A172 (cell line): Measurements from ENCODE around the gene EXD2. TPM values are rescaled to one million over a fixed set of nuclear protein-coding genes. Genes with fewer than 3 reads are reported as not detected.
A peak's percentile ranks its signal among the peaks of the same experiment; 100 is the strongest.
"Not testable (repeated sequence)": the region's sequence is repeated elsewhere in the genome, so short reads cannot be mapped to it uniquely, and the experiment has no call there.

Source experiments
- DNase-seq: peaks from one replicate; pipeline ENCODE4 v3.0.0-alpha.2; 2015; ENCODE audit warnings: low spot score
- total RNA-seq: library from RNA; depleted of rRNA; stranded (reverse); fragments of >200 nt; shearing (Covaris generic); gene quantifications from 2 replicates; pipeline ENCODE4 v1.2.3, GENCODE V29; 2014; rRNA removed

The EXD2 gene, protein sequence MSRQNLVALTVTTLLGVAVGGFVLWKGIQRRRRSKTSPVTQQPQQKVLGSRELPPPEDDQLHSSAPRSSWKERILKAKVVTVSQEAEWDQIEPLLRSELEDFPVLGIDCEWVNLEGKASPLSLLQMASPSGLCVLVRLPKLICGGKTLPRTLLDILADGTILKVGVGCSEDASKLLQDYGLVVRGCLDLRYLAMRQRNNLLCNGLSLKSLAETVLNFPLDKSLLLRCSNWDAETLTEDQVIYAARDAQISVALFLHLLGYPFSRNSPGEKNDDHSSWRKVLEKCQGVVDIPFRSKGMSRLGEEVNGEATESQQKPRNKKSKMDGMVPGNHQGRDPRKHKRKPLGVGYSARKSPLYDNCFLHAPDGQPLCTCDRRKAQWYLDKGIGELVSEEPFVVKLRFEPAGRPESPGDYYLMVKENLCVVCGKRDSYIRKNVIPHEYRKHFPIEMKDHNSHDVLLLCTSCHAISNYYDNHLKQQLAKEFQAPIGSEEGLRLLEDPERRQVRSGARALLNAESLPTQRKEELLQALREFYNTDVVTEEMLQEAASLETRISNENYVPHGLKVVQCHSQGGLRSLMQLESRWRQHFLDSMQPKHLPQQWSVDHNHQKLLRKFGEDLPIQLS
- total RNA-seq = 10.7 and 11.0 TPM in 2 replicates

DNA sequence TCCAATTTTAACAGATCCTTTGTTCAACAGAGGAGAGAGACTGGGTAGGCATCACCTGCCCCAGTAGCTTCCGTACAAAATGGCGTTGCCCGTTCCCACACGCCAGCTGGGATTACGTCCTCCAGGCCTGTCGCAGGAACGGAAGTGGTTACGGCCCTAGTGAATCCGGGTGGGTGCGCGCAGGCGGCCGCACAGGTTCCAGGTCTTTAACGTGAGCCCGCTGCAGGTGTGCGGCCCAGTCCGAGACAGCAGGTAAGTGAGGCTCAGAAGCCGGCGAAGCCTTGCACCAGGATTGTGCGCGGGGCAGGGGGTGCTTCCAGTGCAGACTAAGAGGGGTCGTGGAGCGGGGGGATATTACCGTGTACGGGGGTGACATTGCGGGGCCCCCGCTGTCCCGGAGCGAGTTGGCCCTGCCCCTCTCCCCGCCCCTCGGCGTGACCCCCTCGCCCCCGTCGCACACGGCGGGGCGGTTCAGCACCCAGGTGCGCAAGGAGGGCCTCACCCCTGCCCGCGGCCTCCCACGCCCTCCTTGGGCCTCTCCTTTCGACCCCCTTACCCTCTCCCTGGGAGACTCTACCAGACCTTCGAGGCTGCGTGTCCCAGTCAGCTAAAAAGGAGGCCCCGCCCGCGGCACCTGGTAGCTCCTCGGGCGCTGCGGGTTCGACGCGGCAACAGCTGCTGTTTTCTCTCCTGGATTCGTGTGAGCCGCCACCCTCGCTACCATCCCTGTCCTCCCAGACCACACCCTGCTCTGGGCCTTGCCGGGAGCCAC is at the start of gene EXD2:
TSS of gene EXD2 (plus strand) at position 159 of the 772 bp plus-strand sequence. CDS start 17,973 bp downstream, outside the sequence.
- peak; percentile 76 for DNase-seq

DNA sequence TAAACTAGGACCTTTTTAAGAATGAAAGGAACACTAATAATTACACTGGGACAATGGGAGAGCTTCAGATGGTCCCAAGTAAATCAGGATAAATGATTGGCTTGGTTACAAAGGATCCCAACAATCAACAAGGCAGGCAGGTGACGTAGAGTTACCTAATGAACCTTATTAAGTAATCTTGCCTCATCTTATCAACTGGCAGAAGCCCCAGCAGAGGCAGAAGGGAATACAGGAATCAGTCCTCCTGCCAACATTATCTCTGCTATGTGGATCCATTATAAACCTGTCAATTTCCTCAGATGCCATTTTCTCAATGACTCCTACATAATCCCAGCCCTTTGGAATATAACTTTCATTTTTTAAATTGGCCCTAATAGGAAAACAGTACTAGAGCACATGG is 49.7 kb upstream of the EXD2 start:
- DNase-seq = no peak

DNA sequence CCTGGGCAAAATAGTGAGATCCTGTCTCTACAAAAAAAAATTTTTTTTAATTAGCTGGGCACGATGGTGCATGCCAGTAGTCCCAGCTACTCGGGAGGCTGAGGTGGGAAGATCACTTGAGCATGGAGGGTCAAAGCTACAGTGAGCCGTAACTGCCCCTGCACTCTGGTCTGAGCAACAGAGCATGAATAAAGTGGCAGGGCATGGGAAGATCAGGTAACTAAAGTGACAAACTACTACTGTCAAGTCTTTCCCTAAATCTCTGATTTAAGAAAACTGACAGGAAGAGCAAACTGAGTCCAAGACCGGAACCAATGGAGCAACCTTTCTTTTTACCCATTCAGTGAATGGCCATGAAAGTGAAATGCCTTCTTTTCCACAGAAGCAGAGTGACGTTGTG is 49.2 kb upstream of the EXD2 start:
- no peak for DNase-seq

DNA sequence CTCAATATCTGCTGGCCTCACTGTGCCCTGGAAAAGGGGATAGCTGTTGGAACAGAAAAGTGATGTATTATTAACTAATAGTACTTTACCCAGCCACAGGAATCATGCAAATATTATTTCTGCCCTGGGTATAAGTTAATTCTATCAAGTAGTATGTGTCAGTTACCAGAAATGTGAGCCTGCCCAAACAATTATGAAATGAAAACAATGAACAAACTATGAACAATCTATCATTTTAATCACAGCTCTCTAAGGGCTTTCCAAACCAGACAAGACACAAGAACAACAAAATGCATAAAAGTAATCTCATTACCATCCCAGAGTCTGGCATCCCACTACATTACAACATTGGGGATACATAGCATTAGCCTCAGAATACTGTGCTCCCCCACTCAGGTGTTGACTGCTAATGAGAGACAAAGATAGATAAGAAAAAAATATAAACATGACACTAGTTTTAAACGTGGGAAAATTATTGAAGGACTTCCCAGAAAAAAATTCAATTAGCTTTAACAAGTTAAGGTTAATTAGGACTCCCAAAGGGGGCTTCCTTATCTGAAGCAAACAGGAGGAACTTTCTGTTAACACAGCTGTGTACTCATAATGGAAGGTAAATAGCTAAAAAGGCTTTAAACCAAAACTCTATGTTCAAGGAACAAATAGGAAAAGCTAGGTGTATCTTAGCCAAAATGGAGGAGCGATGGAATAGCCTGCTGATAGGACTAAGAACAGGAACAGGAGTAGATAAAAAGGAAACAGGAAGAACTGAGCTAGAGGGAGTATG is 41.6 kb upstream of the EXD2 start:
- no peak for DNase-seq

DNA sequence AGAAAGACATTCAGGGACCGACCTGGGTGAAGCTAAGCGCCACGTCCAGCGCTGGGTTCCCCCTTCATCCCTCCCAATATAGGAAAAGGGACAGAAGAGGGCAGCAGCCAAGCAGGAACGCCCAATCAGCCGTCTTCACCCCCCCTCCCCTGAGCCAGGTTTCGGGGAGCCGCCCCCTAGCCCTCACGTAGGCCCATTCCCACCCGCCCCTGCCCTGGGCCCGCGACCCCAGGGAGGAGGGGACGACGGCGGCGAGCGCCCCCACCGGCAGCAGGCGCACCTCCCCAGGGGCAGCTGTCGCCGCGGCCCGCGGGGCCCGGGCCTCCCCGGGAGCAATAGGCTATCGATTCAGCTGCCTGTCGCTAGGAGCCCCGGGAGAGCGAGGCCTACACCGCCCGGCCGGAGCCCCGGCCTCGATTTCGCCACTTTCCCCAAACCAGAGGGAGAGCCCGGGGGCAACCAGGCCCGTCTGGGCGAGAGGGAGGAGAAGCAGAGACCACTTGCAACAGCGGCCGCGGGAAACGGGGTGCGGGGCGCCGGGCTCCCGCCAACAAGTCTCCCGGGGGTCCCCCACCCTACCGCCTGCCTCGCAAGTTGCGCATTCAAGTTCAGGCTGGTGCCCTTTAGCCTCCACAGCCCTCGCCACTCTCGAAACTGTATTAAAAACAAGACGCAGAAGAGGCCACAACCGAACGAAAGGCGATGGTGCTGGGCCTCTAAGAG is 39.7 kb upstream of the EXD2 start:
- peak; percentile 16 for DNase-seq

DNA sequence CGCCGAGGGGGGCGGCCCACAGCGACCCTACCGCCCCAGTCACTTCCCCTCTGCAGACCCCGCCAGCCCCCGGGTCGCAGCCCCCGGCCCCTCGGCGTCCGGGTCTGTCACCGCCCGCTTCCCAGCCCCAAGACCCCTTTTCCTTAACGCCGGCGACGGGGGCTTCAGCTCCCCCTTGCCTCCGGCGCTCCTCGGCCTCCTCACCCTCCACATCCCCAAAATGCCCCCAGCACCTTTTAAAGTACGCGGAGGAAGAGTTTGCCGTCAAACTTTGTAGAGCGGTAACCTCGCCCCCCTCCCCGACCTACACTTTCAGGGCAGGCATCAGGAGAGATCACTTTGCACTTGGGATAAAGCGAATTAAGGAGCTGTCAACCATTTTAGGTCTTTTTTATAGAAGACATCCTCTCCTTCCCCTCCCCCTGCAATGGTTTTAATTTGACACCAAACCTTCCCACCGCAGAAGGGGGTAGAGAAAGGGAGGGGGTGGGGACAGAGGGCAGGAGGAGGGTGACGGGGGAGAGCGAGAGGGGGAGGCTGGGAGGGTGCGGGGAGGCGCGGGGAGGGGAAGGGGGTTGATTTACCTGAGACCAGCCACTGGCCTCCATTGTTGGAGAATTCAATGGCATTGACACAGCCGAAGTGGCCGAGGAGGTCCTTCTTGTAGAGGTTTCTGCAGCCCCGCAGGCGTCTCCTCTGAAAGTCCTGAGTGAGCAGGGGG is 39.0 kb upstream of the EXD2 start:
- DNase-seq = no peak

DNA sequence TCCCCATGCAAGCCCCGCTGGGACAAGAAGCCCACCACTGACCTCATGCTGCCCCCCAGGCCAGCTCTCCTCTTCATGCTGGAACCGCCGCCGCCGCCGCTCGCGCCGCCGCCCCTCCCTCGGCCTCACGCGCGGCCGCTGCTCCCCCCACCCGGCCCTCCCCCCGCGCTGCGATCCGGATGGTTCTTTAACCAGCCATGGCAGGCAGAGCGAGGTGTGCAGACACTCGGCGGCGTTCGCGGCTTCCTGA is 38.5 kb upstream of the EXD2 start, which contains the start of gene DCAF5:
TSS of gene DCAF5 (minus strand) at position 218 of the 250 bp plus-strand sequence. CDS start at position 77, 141 bp downstream.
- peak; percentile 76 for DNase-seq

DNA sequence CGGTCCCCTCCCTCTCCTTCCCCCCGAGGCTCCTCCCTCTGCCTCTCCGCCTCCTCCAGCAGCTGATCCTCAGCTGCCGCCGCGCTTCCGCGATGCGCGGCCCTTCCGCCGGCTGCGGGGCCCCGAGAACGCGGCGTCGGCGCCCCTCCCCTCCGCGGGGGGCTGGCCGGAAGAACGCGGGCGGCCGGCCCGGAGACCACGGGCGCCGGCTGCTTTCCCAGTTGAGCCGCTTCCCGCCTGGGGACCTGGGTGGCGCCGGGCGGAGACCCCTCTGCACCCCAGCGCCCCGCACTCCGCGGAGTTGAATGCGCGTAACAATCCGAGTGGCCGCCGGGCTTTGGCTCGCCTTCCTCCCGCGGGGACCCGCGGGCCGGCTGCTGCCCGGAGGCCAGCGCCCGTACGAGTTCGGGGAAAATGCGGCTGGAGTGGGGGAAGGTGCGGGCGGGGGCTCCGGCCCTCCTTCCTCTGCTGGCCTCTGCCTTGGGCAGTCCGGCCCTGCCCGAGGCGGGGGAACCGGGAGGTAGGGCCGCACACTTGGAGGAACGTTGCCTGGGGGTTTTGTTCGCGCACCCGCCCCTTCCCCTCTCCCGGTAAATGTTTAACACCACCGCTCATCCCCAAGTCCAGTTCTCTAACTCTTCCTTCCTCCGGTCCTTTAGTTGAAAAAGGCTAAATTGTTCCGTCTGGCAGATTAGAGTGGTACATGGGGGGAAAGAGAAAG is 38.0 kb upstream of the EXD2 start:
- DNase-seq = no peak

DNA sequence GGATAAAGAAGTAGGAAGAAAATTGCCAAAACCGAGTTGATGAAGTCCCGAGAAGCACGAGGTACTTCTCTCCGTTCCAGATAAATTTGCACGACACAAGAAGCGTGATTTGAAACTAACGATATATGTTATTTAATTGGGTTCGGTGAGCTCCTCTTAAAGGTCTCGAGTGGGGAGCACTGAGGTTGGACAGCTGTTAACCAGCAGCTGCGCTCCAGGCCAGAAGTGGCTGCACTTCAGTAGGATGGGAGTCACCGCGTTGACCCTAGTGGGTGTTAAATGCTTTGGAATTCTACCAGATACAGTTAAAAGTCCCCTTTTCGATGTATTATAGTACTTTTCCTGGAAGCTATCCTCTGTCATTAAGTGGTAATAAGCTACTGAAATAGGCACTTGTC is 37.4 kb upstream of the EXD2 start:
- no peak for DNase-seq

DNA sequence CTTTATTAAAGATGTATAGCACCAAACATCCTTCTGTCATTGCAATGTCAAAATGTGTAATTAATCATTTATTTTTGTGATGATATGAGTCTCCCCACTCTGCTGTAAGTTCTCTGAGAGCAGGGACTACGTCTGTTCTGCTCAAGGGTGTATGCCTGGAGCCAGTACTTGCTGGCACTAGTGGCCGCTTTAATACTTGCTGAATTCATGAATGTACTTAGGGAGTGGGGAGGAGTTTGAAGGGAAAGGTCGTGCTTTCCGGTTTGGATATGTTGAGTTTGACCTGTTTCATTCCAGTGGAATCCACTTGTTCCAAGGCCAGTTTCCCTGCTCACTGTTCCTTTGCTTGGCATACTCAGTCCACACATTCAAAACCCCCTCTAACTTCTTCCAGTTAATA is 36.5 kb upstream of the EXD2 start:
- no peak for DNase-seq

DNA sequence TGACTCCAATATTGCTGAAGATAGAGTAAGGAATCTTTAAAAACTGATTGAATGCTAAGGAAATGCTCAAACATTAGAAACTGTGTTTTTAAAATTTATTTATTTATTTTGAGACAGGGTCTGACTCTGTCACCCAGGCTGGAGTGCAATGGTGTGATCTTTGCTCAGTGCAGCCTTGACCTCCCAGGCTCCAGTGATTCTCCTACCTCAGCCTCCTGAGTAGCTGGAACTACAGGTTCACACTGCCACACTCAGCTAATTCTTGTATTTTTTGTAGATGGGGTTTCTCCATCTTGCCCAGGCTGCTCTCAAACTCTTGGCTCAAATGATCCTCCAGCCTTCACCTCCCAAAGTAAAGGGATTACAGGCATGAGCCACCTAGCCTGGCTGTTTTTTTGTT is 35.1 kb upstream of the EXD2 start:
- no peak for DNase-seq

DNA sequence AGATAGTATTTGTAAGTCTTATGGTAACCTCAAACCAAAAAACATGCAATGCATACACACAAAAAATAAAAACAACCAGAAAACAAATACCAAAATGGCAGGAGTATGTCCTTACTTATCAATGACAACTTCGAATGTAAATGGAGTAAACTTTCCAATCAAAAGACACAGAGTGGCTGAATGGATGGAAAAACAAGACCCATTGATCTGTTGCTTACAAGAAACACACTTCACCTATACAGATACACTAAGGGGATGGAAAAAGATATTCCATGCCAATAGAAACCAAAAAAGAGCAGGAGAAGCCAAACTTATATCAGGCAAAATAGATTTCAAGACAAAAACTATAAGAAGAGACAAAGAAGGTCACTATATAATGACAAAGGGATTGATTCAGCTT is 29.7 kb upstream of the EXD2 start:
- DNase-seq = no peak

DNA sequence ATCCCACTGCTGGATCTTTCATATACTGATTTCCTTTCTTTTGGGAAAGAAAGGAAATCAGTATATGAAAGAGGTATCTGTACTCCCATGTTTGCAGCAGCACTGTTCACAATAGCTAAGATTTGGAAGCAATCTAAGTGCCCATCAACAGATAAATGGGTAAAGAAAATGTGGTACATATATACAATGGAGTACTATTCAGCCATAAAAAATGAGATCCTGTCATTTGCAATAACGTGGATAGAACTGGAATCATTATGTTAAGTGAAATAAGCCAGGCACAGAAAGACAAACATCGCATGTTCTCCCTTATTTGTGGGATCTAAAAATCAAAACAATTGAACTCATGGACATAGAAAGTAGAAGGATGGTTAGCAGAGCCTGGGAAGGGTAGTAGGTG is 25.5 kb upstream of the EXD2 start:
- DNase-seq = not testable (repeated sequence)

DNA sequence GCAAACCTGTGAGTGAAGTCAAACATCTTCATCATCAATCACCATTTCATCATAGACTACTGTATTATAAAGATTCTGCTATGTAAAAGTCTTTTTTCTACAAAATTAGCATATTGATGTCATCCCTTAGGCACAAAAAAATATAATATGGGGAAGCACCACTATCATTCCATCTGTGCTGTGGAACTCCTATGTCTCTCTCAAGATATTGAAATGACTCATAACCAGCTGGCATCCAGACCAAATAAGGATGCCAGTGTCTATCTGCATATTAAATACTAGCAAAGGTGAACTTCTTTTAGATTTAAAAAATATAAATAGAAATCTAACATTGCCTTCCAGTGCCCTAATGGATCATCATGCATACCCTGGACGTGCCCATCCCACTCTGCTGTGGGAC is 20.5 kb upstream of the EXD2 start:
- DNase-seq = peak; percentile 25

DNA sequence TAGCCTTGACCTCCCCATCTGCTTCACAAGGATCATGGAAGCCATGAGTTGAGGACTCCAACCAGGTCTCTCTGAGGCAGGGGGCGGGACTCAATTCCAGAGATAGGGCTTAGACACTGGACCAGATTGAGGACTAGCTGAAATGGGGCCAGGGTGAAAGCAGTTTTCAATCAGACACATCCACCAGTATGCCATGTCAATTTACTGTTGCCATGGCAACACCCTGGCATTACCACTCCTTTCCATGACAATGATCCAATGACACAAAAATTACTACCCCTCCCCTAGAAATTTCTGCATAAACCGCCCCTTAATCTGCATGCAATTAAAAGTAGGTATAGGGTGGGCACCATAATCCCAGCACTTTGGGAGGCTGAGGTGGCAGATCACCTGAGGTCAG is 19.7 kb upstream of the EXD2 start:
- no peak for DNase-seq

DNA sequence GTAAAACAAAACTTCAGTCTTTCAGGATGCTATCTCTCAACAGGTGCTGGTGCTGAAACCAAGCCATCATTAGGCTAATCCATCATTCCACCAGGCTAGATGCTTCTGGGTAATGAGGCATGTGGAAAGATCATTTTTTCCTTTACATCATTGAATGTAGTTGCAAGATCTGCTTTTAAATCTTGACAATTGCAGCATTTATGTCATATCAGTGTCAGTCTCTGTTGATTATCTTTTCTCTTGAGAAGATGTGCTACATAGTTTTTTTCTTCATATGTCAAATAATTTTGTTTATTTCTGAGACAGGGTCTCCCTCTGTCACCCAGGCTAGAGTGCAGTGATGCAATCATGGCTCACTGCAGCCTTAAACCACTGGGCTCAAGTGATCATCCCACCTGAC is 16.2 kb upstream of the EXD2 start:
- no peak for DNase-seq

DNA sequence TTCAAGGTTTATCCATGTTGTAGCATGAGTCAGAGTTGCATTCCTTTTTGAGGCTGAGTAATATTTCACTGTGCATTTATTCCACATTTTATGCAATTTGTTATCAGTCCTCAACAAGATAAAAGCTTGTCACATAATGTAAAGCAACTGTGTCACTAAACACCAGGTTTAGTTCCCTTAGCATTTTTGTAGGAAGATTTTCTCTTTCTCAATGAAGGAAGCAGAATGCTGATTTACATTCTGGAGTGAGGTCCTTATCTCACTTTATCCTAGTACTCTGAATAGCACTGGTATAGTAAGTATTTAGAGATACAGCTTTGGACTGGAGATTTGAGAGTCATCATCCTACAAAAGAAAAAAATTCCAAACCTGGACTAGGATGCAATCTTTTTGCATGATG is 9.8 kb upstream of the EXD2 start:
- DNase-seq = no peak

DNA sequence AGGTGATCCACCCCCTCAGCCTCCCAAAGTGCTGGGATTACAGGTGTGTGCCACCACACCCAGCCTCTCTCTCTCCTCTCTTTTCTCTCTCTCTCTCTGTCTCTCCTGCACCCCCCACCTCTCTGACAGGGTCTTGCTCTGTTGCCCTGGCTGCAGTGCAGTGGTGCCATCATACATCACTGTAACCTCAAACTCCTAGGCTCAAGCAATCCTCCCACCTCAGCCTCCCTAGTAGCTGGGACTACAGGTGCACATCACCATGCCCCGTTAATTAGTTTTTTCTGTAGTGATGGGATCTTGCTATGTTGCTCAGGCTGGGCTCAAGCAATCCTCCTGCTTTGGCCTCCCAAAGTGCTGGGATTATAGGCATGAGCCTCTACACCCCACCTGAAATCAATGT is 8.7 kb upstream of the EXD2 start:
- not testable (repeated sequence) for DNase-seq

DNA sequence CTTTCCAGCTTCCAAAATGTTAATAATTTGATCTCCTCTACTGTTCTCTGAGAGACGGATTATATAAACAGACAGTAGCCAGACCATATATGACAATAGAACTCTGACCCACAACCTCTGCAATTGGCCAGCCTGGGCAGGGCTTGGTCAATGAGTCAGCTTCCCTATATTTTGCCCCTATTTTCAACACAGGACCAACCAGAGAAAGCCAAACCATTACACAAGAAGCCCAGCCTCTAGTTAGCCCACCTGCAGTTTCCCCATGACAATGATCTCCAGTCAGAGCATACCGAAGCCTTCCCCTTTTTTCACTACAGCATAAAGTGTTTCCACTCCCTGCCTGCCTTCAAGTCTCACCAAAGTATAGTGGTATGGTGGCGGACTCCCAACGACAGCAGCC is 7.6 kb upstream of the EXD2 start:
- no peak for DNase-seq

DNA sequence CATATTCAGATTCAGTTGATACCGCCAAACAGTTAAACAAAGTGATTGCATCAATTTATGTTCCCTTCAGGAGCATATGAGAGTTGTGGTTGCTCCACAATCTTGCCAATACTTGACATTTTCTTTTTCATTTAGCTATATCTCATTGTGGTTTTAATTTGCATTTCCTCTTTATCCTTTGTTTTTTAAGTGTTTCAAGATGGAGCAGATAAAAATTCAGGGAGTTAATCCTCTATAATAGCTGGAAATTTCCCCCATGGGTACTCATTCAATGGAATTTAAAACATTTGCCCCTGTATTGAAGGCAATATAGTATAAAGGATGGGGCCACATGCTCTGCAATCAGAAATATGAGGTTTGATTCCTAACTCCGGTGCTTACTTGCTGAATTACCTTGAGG is 1.1 kb upstream of the EXD2 start:
- DNase-seq = no peak
